ENCODE results near the gene SIRT3.

Gene SIRT3

GRCh38 chr11:230431-230830 lies 5.7 kb downstream of the SIRT3 start:
- no peaks in the 10 kb centered on the region for H3K27me3 Mint-ChIP-seq (ENCODE audit: low read depth, poor library complexity)
- no peaks in the 10 kb centered on the region for H3K9me3 Mint-ChIP-seq
- no peak for DNase-seq
- no peak overlapping the region for H3K4me3 Mint-ChIP-seq
- peaks cover 9% of the 10 kb centered on the region for H3K4me1 Mint-ChIP-seq
- no peak for TF ChIP-seq CTCF (IDR thresholded peaks at IDR 0.05)
- H3K36me3 Mint-ChIP-seq (ENCODE audit: low read depth) = peaks cover 33% of the 10 kb centered on the region
- H3K27ac Mint-ChIP-seq = peak overlapping the region; percentile 48

GRCh38 chr11:227824-228379 lies 8.2 kb downstream of the SIRT3 start:
- peak overlapping the region; percentile 76 for H3K27ac Mint-ChIP-seq
- H3K36me3 Mint-ChIP-seq (ENCODE audit: low read depth) = peaks cover 44% of the 10 kb centered on the region
- H3K4me1 Mint-ChIP-seq = no peaks in the 10 kb centered on the region
- H3K9me3 Mint-ChIP-seq = no peaks in the 10 kb centered on the region
- no peak for DNase-seq
- H3K4me3 Mint-ChIP-seq = no peak overlapping the region
- no peak for TF ChIP-seq CTCF (IDR thresholded peaks at IDR 0.05)
- H3K27me3 Mint-ChIP-seq (ENCODE audit: low read depth, poor library complexity) = no peaks in the 10 kb centered on the region

GRCh38 chr11:225734-226453 lies 10.2 kb downstream of the SIRT3 start:
- Mint-ChIP-seq H3K27me3 (ENCODE audit: low read depth, poor library complexity) (no peaks in the 10 kb centered on the region), H3K4me1 (no peaks in the 10 kb centered on the region), H3K9me3 (no peaks in the 10 kb centered on the region), H3K4me3 (no peak overlapping the region), H3K36me3 (ENCODE audit: low read depth) (peaks cover 49% of the 10 kb centered on the region), H3K27ac (peak overlapping the region; percentile 54)
- no peak for TF ChIP-seq CTCF (IDR thresholded peaks at IDR 0.05)
- no peak for DNase-seq

- no peaks in the 10 kb centered on the region for H3K4me1 Mint-ChIP-seq
- no peak for DNase-seq
- H3K9me3 Mint-ChIP-seq = no peaks in the 10 kb centered on the region
- no peak overlapping the region for H3K27ac Mint-ChIP-seq
- H3K27me3 Mint-ChIP-seq (ENCODE audit: low read depth, poor library complexity) = no peaks in the 10 kb centered on the region
- peaks cover 41% of the 10 kb centered on the region for H3K36me3 Mint-ChIP-seq (ENCODE audit: low read depth)
- no peak for TF ChIP-seq CTCF (IDR thresholded peaks at IDR 0.05)
- H3K4me3 Mint-ChIP-seq = no peak overlapping the region
These were observed 11.7 kb downstream of the SIRT3 start for GRCh38 chr11:224424-224823.

- no peaks in the 10 kb centered on the region for H3K4me1 Mint-ChIP-seq
- TF ChIP-seq CTCF (IDR thresholded peaks at IDR 0.05) = no peak
- no peaks in the 10 kb centered on the region for H3K27me3 Mint-ChIP-seq (ENCODE audit: low read depth, poor library complexity)
- H3K27ac Mint-ChIP-seq = no peak overlapping the region
- no peaks in the 10 kb centered on the region for H3K9me3 Mint-ChIP-seq
- H3K36me3 Mint-ChIP-seq (ENCODE audit: low read depth) = peaks cover 42% of the 10 kb centered on the region
- DNase-seq = no peak
- no peak overlapping the region for H3K4me3 Mint-ChIP-seq
These were observed 12.3 kb downstream of the SIRT3 start for GRCh38 chr11:223884-224283.

All from nephron progenitor cell (in vitro differentiated cells).